HG03571 (cell line): ENCODE measurements around the gene PHACTR4.
"Not testable (repeated sequence)": the region's sequence is repeated elsewhere in the genome, so short reads cannot be mapped to it uniquely, and the experiment has no call there.

Source experiments
- ATAC-seq: cut with Tn5 transposase; IDR thresholded peaks from one replicate; pipeline ENCODE4 v1.9.1; 2021; ENCODE audit not compliant: unreplicated experiment

PHACTR4 gene

GRCh38 chr1:28519946-28520725 lies 150.6 kb downstream of the PHACTR4 start:
- ATAC-seq: no peak

- not testable (repeated sequence) for ATAC-seq
Measured at GRCh38 chr1:28520796-28521195, 151.3 kb downstream of the PHACTR4 start.

GRCh38 chr1:28521502-28522164 lies 152.1 kb downstream of the PHACTR4 start:
- no peak for ATAC-seq

- ATAC-seq: not testable (repeated sequence)
Measured at GRCh38 chr1:28522537-28522936, 153.0 kb downstream of the PHACTR4 start.

- ATAC-seq: not testable (repeated sequence)
Measured at GRCh38 chr1:28525002-28525642, 155.6 kb downstream of the PHACTR4 start.

GRCh38 chr1:28526886-28527285 lies 157.3 kb downstream of the PHACTR4 start:
- no peak for ATAC-seq

- no peak for ATAC-seq
Measured at GRCh38 chr1:28530456-28530855, 160.9 kb downstream of the PHACTR4 start.

- ATAC-seq: no peak
Measured at GRCh38 chr1:28534671-28535070, 165.1 kb downstream of the PHACTR4 start.

- no peak for ATAC-seq
Measured at GRCh38 chr1:28535180-28535579, 165.6 kb downstream of the PHACTR4 start.

- ATAC-seq: no peak
Measured at GRCh38 chr1:28537457-28538199, 168.1 kb downstream of the PHACTR4 start.

- no peak for ATAC-seq
Measured at GRCh38 chr1:28538286-28538685, 168.7 kb downstream of the PHACTR4 start.

GRCh38 chr1:28540651-28541050 lies 171.1 kb downstream of the PHACTR4 start:
- no peak for ATAC-seq

GRCh38 chr1:28541414-28542015 lies 172.0 kb downstream of the PHACTR4 start:
- not testable (repeated sequence) for ATAC-seq

GRCh38 chr1:28545246-28545628 lies 175.7 kb downstream of the PHACTR4 start:
- ATAC-seq: no peak

- no peak for ATAC-seq
Measured at GRCh38 chr1:28548318-28548717, 178.8 kb downstream of the PHACTR4 start.
